HepG2 (cell line): ENCODE results near the gene USP28. TPM values are rescaled to one million over a fixed set of nuclear protein-coding genes. Genes with fewer than 3 reads are reported as not detected.

Experiments
- ARNT ChIP-seq: fragments of 450-650 bp; IDR thresholded peaks from 2 replicates; pipeline ENCODE4 v1.6.1; 2017
- CREB3 ChIP-seq: sonication (generic); formaldehyde crosslinking; IDR thresholded peaks from 2 replicates; pipeline ENCODE4 v1.5.0; 2020; ENCODE audit warnings: missing genetic modification reagents
- CSRNP1 ChIP-seq: sonication (generic); formaldehyde crosslinking; IDR thresholded peaks from 2 replicates; pipeline ENCODE4 v1.8.1; 2023; ENCODE audit warnings: mild to moderate bottlenecking, missing genetic modification reagents
- HOXA3 ChIP-seq: sonication (generic); formaldehyde crosslinking; IDR thresholded peaks from 2 replicates; pipeline ENCODE4 v1.5.0; 2020; ENCODE audit warnings: missing genetic modification reagents
- MTERF4 ChIP-seq: sonication (generic); formaldehyde crosslinking; IDR thresholded peaks from 2 replicates; pipeline ENCODE4 v1.8.0; 2023; ENCODE audit warnings: mild to moderate bottlenecking, missing genetic modification reagents
- MTF1 ChIP-seq: sonication (generic); formaldehyde crosslinking; IDR thresholded peaks from 2 replicates; pipeline ENCODE4 v1.5.0; 2020; ENCODE audit warnings: missing genetic modification reagents
- NFE2L1 ChIP-seq: sonication (generic); formaldehyde crosslinking; IDR thresholded peaks from 2 replicates; pipeline ENCODE4 v1.4.0; 2020; ENCODE audit warnings: missing genetic modification reagents, mild to moderate bottlenecking, borderline replicate concordance
- SNRNP70 ChIP-seq: fragments of 200-400 bp; formaldehyde crosslinking; IDR thresholded peaks from 2 replicates; pipeline ENCODE4 v1.6.1; 2017; ENCODE audit warnings: mild to moderate bottlenecking, low read depth, low read length, moderate library complexity
- ZBTB34 ChIP-seq: sonication (generic); formaldehyde crosslinking; IDR thresholded peaks from 2 replicates; pipeline ENCODE4 v1.8.0; 2022; ENCODE audit warnings: mild to moderate bottlenecking, missing genetic modification reagents
- ZKSCAN5 ChIP-seq: sonication (generic); formaldehyde crosslinking; IDR thresholded peaks from 2 replicates; pipeline ENCODE4 v1.5.1; 2020; ENCODE audit warnings: mild to moderate bottlenecking, missing genetic modification reagents
- ZKSCAN8 ChIP-seq: IDR thresholded peaks from 2 replicates; pipeline ENCODE4 v1.6.1; 2016; ENCODE audit warnings: borderline replicate concordance, missing genetic modification reagents, missing compliant biosample characterization
- ZNF362 ChIP-seq: sonication (generic); formaldehyde crosslinking; IDR thresholded peaks from 2 replicates; pipeline ENCODE4 v1.4.0; 2020; ENCODE audit warnings: missing genetic modification reagents, mild to moderate bottlenecking, borderline replicate concordance
- ZNF550 ChIP-seq: sonication (generic); formaldehyde crosslinking; IDR thresholded peaks from 2 replicates; pipeline ENCODE4 v1.4.0; 2020; ENCODE audit warnings: mild to moderate bottlenecking, missing genetic modification reagents, borderline replicate concordance
- ZNF646 ChIP-seq: sonication (generic); formaldehyde crosslinking; IDR thresholded peaks from 2 replicates; pipeline ENCODE4 v1.9.0; 2021; ENCODE audit warnings: mild to moderate bottlenecking, missing genetic modification reagents
- ZNF737 ChIP-seq: sonication (generic); formaldehyde crosslinking; IDR thresholded peaks from 2 replicates; pipeline ENCODE4 v1.5.0; 2020; ENCODE audit warnings: missing genetic modification reagents, mild to moderate bottlenecking, borderline replicate concordance
- polyA plus RNA-seq, 8 experiments: library from polyadenylated mRNA; depleted of rRNA in 3 of 8; stranded (reverse) in 7 of 8; unstranded in 1 of 8; fragments of >200 nt; fragmentation: Illumina TruSeq in 4 of 8; extraction: Trizol in 4 of 8; gene quantifications; 2 replicates each; pipeline versions ENCODE4 v1.2.1 to v1.2.3, GENCODE V29; 2011 to 2016; ENCODE audit warnings: low read depth in 4 of 8, missing spikeins in 1 of 8, mixed read lengths in 1 of 8; ENCODE audit not compliant: insufficient read depth in 1 of 8
- total RNA-seq, 5 experiments: library from RNA; depleted of rRNA; stranded (reverse); fragments of >200 nt; fragmentation: Illumina TruSeq; extraction: Trizol; gene quantifications; 2 replicates each; pipeline ENCODE4 v1.2.3, GENCODE V29; 2016; ENCODE audit warnings: low read depth in 1 of 5

USP28 gene
- total and polyA plus RNA-seq, 2 of the 13 experiments (the other 11 are each of a cell fraction or from before 2014, with no cell fraction given), result 29.6 to 34.3 TPM

- no peak for TF ChIP-seq ZNF646
- TF ChIP-seq ZNF737 (CRISPR knock-in tag), result peak; percentile 78; the same call in 1 of the 2 replicates
- TF ChIP-seq MTERF4 (CRISPR knock-in tag), result peak; percentile 86
- no peak for TF ChIP-seq SNRNP70
- peak; percentile 78; the same call in 1 of the 2 replicates for TF ChIP-seq HOXA3 (CRISPR knock-in tag)
- no peak for TF ChIP-seq CREB3 (CRISPR knock-in tag)
- TF ChIP-seq CSRNP1, result peak; percentile 81
- peak; percentile 35; the same call in 1 of the 2 replicates for TF ChIP-seq ZKSCAN8 (CRISPR knock-in tag)
- TF ChIP-seq ARNT, result no peak
- peak; percentile 18; the same call in 1 of the 2 replicates for TF ChIP-seq ZNF362 (CRISPR knock-in tag)
- TF ChIP-seq ZBTB34, result 0 out of 2 replicates have a peak, but pooled peaks have one; percentile 52
- TF ChIP-seq ZNF550 (CRISPR knock-in tag), result no peak
- TF ChIP-seq ZKSCAN5 (CRISPR knock-in tag), result no peak
- no peak for TF ChIP-seq MTF1 (CRISPR knock-in tag)
- no peak for TF ChIP-seq NFE2L1 (CRISPR knock-in tag)
Measured at GRCh38 chr11:113773416-113774173, 101.8 kb downstream of the USP28 start, which contains the start of gene ZW10 (continued).
